HepG2 (cell line): ENCODE measurements around the gene PXDC1. TPM values are rescaled to one million over a fixed set of nuclear protein-coding genes. Genes with fewer than 3 reads are reported as not detected.

Experiments used
- AHR ChIP-seq: IDR thresholded peaks from 2 replicates; pipeline ENCODE4 v1.6.1; 2018; ENCODE audit warnings: missing genetic modification reagents, missing compliant biosample characterization
- ARNT2 ChIP-seq: sonication (generic); formaldehyde crosslinking; IDR thresholded peaks from 2 replicates; pipeline ENCODE4 v1.8.0; 2022; ENCODE audit warnings: mild to moderate bottlenecking, low read depth, missing genetic modification reagents, moderate library complexity
- BRCA1 ChIP-seq: sonication (generic); formaldehyde crosslinking; IDR thresholded peaks from 2 replicates; pipeline ENCODE4 v1.4.0; 2020; ENCODE audit warnings: missing genetic modification reagents
- CEBPB ChIP-seq: IDR thresholded peaks from 2 replicates; pipeline ENCODE4 v1.6.1; 2011; ENCODE audit warnings: low read depth, low read length, improper control_type of control experiment, borderline replicate concordance
- DNMT1 ChIP-seq: sonication (generic); formaldehyde crosslinking; IDR thresholded peaks from 2 replicates; pipeline ENCODE4 v1.5.1; 2020; ENCODE audit warnings: mild to moderate bottlenecking, missing genetic modification reagents
- ELF1 ChIP-seq: sonication (generic); formaldehyde crosslinking; IDR thresholded peaks from 2 replicates; pipeline ENCODE4 v1.4.0; 2020; ENCODE audit warnings: missing genetic modification reagents
- ESRRA ChIP-seq: sonication (generic); formaldehyde crosslinking; IDR thresholded peaks from 2 replicates; pipeline ENCODE4 v1.5.1; 2020; ENCODE audit warnings: mild to moderate bottlenecking, low read depth, missing genetic modification reagents
- FOSL2 ChIP-seq: sonication (generic); formaldehyde crosslinking; IDR thresholded peaks from 2 replicates; pipeline ENCODE4 v1.4.0; 2020; ENCODE audit warnings: missing genetic modification reagents
- FOXK2 ChIP-seq: fragments of 450-650 bp; IDR thresholded peaks from 2 replicates; pipeline ENCODE4 v1.6.1; 2016
- HCFC1 ChIP-seq: fragments of 150-350 bp; IDR thresholded peaks from 2 replicates; pipeline ENCODE4 v1.6.1; 2014; ENCODE audit warnings: low read depth, low read length
- HES4 ChIP-seq: sonication (generic); formaldehyde crosslinking; IDR thresholded peaks from 2 replicates; pipeline ENCODE4 v1.9.0; 2021; ENCODE audit warnings: mild to moderate bottlenecking, missing genetic modification reagents, borderline replicate concordance
- HNF4A ChIP-seq: sonication (generic); formaldehyde crosslinking; IDR thresholded peaks from 2 replicates; pipeline ENCODE4 v1.4.0; 2020; ENCODE audit warnings: missing genetic modification reagents
- HOXA7 ChIP-seq: sonication (generic); formaldehyde crosslinking; IDR thresholded peaks from 2 replicates; pipeline ENCODE4 v1.8.1; 2022; ENCODE audit warnings: mild to moderate bottlenecking, missing genetic modification reagents, moderate library complexity
- HOXD1 ChIP-seq: sonication (generic); formaldehyde crosslinking; IDR thresholded peaks from 2 replicates; pipeline ENCODE4 v1.5.0; 2020; ENCODE audit warnings: missing genetic modification reagents
- JUN ChIP-seq: sonication (generic); formaldehyde crosslinking; IDR thresholded peaks from 2 replicates; pipeline ENCODE4 v1.4.0; 2020; ENCODE audit warnings: mild to moderate bottlenecking, missing genetic modification reagents
- NFE2 ChIP-seq: sonication (generic); formaldehyde crosslinking; IDR thresholded peaks from 2 replicates; pipeline ENCODE4 v1.4.0; 2020; ENCODE audit warnings: missing genetic modification reagents
- NR2F2 ChIP-seq: IDR thresholded peaks from 2 replicates; pipeline ENCODE4 v1.6.1; 2012; ENCODE audit warnings: low read depth, inconsistent platforms, borderline replicate concordance
- RFX1 ChIP-seq: fragments of 450-650 bp; IDR thresholded peaks from 2 replicates; pipeline ENCODE4 v1.6.1; 2017
- SOX6 ChIP-seq, 2 experiments: fragments of 450-650 bp in 1 of 2; sonication (generic) in 1 of 2; formaldehyde crosslinking in 1 of 2; IDR thresholded peaks; 2 replicates each; pipeline versions ENCODE4 v1.4.0 to v1.6.1; 2017 to 2020; ENCODE audit warnings: antibody characterized with exemption in 1 of 2, mild to moderate bottlenecking in 1 of 2, missing genetic modification reagents in 1 of 2
- STAG1 ChIP-seq: sonication (generic); formaldehyde crosslinking; IDR thresholded peaks from 2 replicates; pipeline ENCODE4 v1.4.0; 2020; ENCODE audit warnings: missing genetic modification reagents
- SYNCRIP ChIP-seq: fragments of 200-400 bp; formaldehyde crosslinking; IDR thresholded peaks from 2 replicates; pipeline ENCODE4 v1.6.1; 2018; ENCODE audit warnings: mild to moderate bottlenecking, low read depth, low read length; ENCODE audit not compliant: insufficient read depth
- ZBTB8A ChIP-seq: sonication (generic); formaldehyde crosslinking; IDR thresholded peaks from 2 replicates; pipeline ENCODE4 v1.4.0; 2020; ENCODE audit warnings: mild to moderate bottlenecking, low read depth, missing genetic modification reagents, borderline replicate concordance
- ZKSCAN1 ChIP-seq: fragments of 150-350 bp; IDR thresholded peaks from 2 replicates; pipeline ENCODE4 v1.6.1; 2014; ENCODE audit warnings: low read length
- ZNF124 ChIP-seq: sonication (generic); formaldehyde crosslinking; IDR thresholded peaks from 2 replicates; pipeline ENCODE4 v1.4.0; 2020; ENCODE audit warnings: missing genetic modification reagents
- ZNF235 ChIP-seq: sonication (generic); formaldehyde crosslinking; IDR thresholded peaks from 2 replicates; pipeline ENCODE4 v1.8.1; 2023; ENCODE audit warnings: mild to moderate bottlenecking, missing genetic modification reagents, borderline replicate concordance
- ZNF543 ChIP-seq: sonication (generic); formaldehyde crosslinking; IDR thresholded peaks from 2 replicates; pipeline ENCODE4 v1.4.0; 2020; ENCODE audit warnings: mild to moderate bottlenecking, missing genetic modification reagents
- ZNF550 ChIP-seq: sonication (generic); formaldehyde crosslinking; IDR thresholded peaks from 2 replicates; pipeline ENCODE4 v1.4.0; 2020; ENCODE audit warnings: mild to moderate bottlenecking, missing genetic modification reagents, borderline replicate concordance
- ZNF567 ChIP-seq: sonication (generic); formaldehyde crosslinking; IDR thresholded peaks from 2 replicates; pipeline ENCODE4 v1.8.1; 2023; ENCODE audit warnings: mild to moderate bottlenecking, missing genetic modification reagents, borderline replicate concordance
- ZNF747 ChIP-seq: sonication (generic); formaldehyde crosslinking; IDR thresholded peaks from 2 replicates; pipeline ENCODE4 v1.8.1; 2023; ENCODE audit warnings: missing genetic modification reagents, mild to moderate bottlenecking, borderline replicate concordance
- ZNF749 ChIP-seq: sonication (generic); formaldehyde crosslinking; IDR thresholded peaks from 2 replicates; pipeline ENCODE4 v1.8.0; 2022; ENCODE audit warnings: mild to moderate bottlenecking, missing genetic modification reagents, moderate library complexity, borderline replicate concordance
- ZNF790 ChIP-seq: sonication (generic); formaldehyde crosslinking; IDR thresholded peaks from 2 replicates; pipeline ENCODE4 v1.8.0; 2022; ENCODE audit warnings: missing genetic modification reagents, mild to moderate bottlenecking, borderline replicate concordance
- ZNF878 ChIP-seq: sonication (generic); formaldehyde crosslinking; IDR thresholded peaks from 2 replicates; pipeline ENCODE4 v1.8.1; 2023; ENCODE audit warnings: mild to moderate bottlenecking, missing genetic modification reagents, moderate library complexity
- polyA plus RNA-seq, 8 experiments: library from polyadenylated mRNA; depleted of rRNA in 3 of 8; stranded (reverse) in 7 of 8; unstranded in 1 of 8; fragments of >200 nt; fragmentation: Illumina TruSeq in 4 of 8; extraction: Trizol in 4 of 8; gene quantifications; 2 replicates each; pipeline versions ENCODE4 v1.2.1 to v1.2.3, GENCODE V29; 2011 to 2016; ENCODE audit warnings: low read depth in 4 of 8, missing spikeins in 1 of 8, mixed read lengths in 1 of 8; ENCODE audit not compliant: insufficient read depth in 1 of 8
- total RNA-seq, 5 experiments: library from RNA; depleted of rRNA; stranded (reverse); fragments of >200 nt; fragmentation: Illumina TruSeq; extraction: Trizol; gene quantifications; 2 replicates each; pipeline ENCODE4 v1.2.3, GENCODE V29; 2016; ENCODE audit warnings: low read depth in 1 of 5
- TF ChIP-seq, protein P1 (sequence below): IDR thresholded peaks from 2 replicates; pipeline ENCODE4 v1.6.1; 2016; ENCODE audit warnings: mild to moderate bottlenecking, missing biosample characterization, missing genetic modification reagents
- TF ChIP-seq, protein P2 (sequence below): sonication (generic); formaldehyde crosslinking; IDR thresholded peaks from 2 replicates; pipeline ENCODE4 v1.8.0; 2022; ENCODE audit warnings: missing genetic modification reagents, mild to moderate bottlenecking, borderline replicate concordance

The PXDC1 gene
- total and polyA plus RNA-seq, 2 of the 13 experiments (the other 11 are each of a cell fraction or from before 2014, with no cell fraction given), result 32.4 to 34.7 TPM

- TF ChIP-seq HCFC1 (peak; percentile 29; the same call in 1 of the 2 replicates), HES4 (CRISPR knock-in tag) (peak; percentile 12; the same call in 1 of the 2 replicates), ELF1 (no peak), RFX1 (no peak), ZNF567 (CRISPR knock-in tag) (peak; percentile 64; the same call in 1 of the 2 replicates), CEBPB (peak; percentile 84), SOX6 (IDR thresholded peaks at IDR 0.05) (no peak), SOX6 (CRISPR knock-in tag; IDR thresholded peaks at IDR 0.05) (no peak; the same call in 1 of the 2 replicates), ZNF749 (CRISPR knock-in tag) (no peak), AHR (CRISPR knock-in tag) (peak; percentile 40; the same call in 1 of the 2 replicates), ZNF790 (CRISPR knock-in tag) (no peak; the same call in 1 of the 2 replicates), ZNF878 (no peak), FOSL2 (CRISPR knock-in tag) (no peak), SYNCRIP (no peak), ZNF747 (no peak), JUN (CRISPR knock-in tag) (no peak; the same call in 1 of the 2 replicates), ZBTB8A (no peak), HOXD1 (CRISPR knock-in tag) (no peak), ZNF550 (CRISPR knock-in tag) (0 out of 2 replicates have a peak, but pooled peaks have one; percentile 18), FOXK2 (no peak), DNMT1 (CRISPR knock-in tag) (no peak), ZNF235 (CRISPR knock-in tag) (no peak), ESRRA (CRISPR knock-in tag) (no peak), ZNF124 (CRISPR knock-in tag) (no peak), BRCA1 (CRISPR knock-in tag) (no peak), STAG1 (CRISPR knock-in tag) (no peak), HNF4A (CRISPR knock-in tag) (no peak), NFE2 (CRISPR knock-in tag) (no peak), ZNF543 (no peak), ARNT2 (0 out of 2 replicates have a peak, but pooled peaks have one; percentile 63), ZKSCAN1 (no peak), NR2F2 (no peak), HOXA7 (CRISPR knock-in tag) (peak; percentile 47; the same call in 1 of the 2 replicates)
- TF ChIP-seq, protein P1, sequence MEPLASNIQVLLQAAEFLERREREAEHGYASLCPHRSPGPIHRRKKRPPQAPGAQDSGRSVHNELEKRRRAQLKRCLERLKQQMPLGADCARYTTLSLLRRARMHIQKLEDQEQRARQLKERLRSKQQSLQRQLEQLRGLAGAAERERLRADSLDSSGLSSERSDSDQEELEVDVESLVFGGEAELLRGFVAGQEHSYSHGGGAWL (CRISPR knock-in tag), result 0 out of 2 replicates have a peak, but pooled peaks have one; percentile 22
- TF ChIP-seq, protein P2, sequence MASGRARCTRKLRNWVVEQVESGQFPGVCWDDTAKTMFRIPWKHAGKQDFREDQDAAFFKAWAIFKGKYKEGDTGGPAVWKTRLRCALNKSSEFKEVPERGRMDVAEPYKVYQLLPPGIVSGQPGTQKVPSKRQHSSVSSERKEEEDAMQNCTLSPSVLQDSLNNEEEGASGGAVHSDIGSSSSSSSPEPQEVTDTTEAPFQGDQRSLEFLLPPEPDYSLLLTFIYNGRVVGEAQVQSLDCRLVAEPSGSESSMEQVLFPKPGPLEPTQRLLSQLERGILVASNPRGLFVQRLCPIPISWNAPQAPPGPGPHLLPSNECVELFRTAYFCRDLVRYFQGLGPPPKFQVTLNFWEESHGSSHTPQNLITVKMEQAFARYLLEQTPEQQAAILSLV (CRISPR knock-in tag), result peak; percentile 62
Observed at GRCh38 chr6:3788408-3789017, 37.0 kb upstream of the PXDC1 start (continued).
